Endothelial cell of umbilical vein (primary cell): ENCODE data around the gene MKKS. TPM values are rescaled to one million over a fixed set of nuclear protein-coding genes. Genes with fewer than 3 reads are reported as not detected.

Experiments
- BruUV-seq: library from RNA; stranded (reverse); fragments of 400-500 nt; replicated peaks from 2 replicates; lab custom pipeline; 2021; lab: Mats Ljungman, UMichigan
- CTCF ChIA-PET: fragments of 300-600, 350-600 bp; sonication (Branson Sonifier 250); formaldehyde crosslinking; loops from one replicate; lab custom pipeline; 2021; ENCODE audit warnings: antibody characterized with exemption, inconsistent platforms; lab: Charles Lee
- POLR2A ChIA-PET: fragments of 300-600, 350-600 bp; sonication (Branson Sonifier 250); formaldehyde crosslinking; loops from one replicate; lab custom pipeline; 2021; ENCODE audit warnings: antibody characterized with exemption, inconsistent platforms; lab: Charles Lee
- DNase-seq: peaks from one replicate; pipeline ENCODE4 v3.0.0-alpha.2; 2011; ENCODE audit warnings: low read depth, low spot score
- FAIRE-seq: peaks from 2 replicates; lab custom pipeline; 2011; peaks lifted over from hg19 to GRCh38; lab: Jason Lieb, UNC
- H2AFZ ChIP-seq: 2 replicates; pipeline ENCODE4 v1.6.0; 2012; ENCODE audit warnings: low read depth, low read length, control low read depth, inconsistent platforms
- H3K27ac ChIP-seq: 2 replicates; pipeline ENCODE4 v1.5.1; 2011; ENCODE audit warnings: low read depth, mild to moderate bottlenecking, control low read depth, low read length, moderate library complexity; ENCODE audit not compliant: insufficient read depth
- H3K27me3 ChIP-seq, 2 experiments: 2 replicates each; pipeline versions ENCODE4 v1.6.0 to v1.6.1; 2011; ENCODE audit warnings: low read length in 2 of 2, mixed read lengths in 1 of 2; ENCODE audit not compliant: control insufficient read depth in 2 of 2, insufficient read depth in 2 of 2
- H3K36me3 ChIP-seq, 2 experiments: 2 replicates in 1 of 2; 3 replicates in 1 of 2; pipeline ENCODE4 v1.5.1; 2011; ENCODE audit warnings: low read length in 2 of 2, mild to moderate bottlenecking in 1 of 2, moderate library complexity in 1 of 2; ENCODE audit not compliant: control insufficient read depth in 2 of 2, insufficient read depth in 2 of 2; ENCODE audit errors: extremely low read depth in 1 of 2
- H3K4me1 ChIP-seq: 3 replicates; pipeline ENCODE4 v1.5.1; 2011; ENCODE audit warnings: mild to moderate bottlenecking, low read length; ENCODE audit not compliant: control insufficient read depth, insufficient read depth; ENCODE audit errors: extremely low read depth
- H3K4me2 ChIP-seq: 2 replicates; pipeline ENCODE4 v1.6.1; 2011; ENCODE audit warnings: low read length, control low read depth, mixed read lengths; ENCODE audit not compliant: insufficient read depth
- H3K4me3 ChIP-seq, 3 experiments: fragments of 200-600 bp in 1 of 3; sonication (generic), shearing (Covaris generic) in 1 of 3; replicated peaks in 1 of 3; 2 replicates each; pipeline ENCODE4 v1.5.1; 2011 to 2016; ENCODE audit warnings: control low read depth in 3 of 3, low read length in 3 of 3, mild to moderate bottlenecking in 2 of 3, inconsistent platforms in 1 of 3, low read depth in 1 of 3, moderate library complexity in 1 of 3; ENCODE audit not compliant: insufficient read depth in 1 of 3
- H3K79me2 ChIP-seq: 2 replicates; pipeline ENCODE4 v1.6.0; 2012; ENCODE audit warnings: low read length, inconsistent platforms; ENCODE audit not compliant: control insufficient read depth, insufficient read depth
- H3K9ac ChIP-seq: replicated peaks from 2 replicates; pipeline ENCODE3; 2011; ENCODE audit warnings: low read length, control low read depth; ENCODE audit not compliant: insufficient read depth; ENCODE audit errors: extremely low read depth
- H3K9me1 ChIP-seq: replicated peaks from 3 replicates; pipeline ENCODE4 v1.6.0; 2011; ENCODE audit warnings: mild to moderate bottlenecking, low read length; ENCODE audit not compliant: control insufficient read depth, insufficient read depth; ENCODE audit errors: extremely low read depth
- H3K9me3 ChIP-seq: replicated peaks from 2 replicates; pipeline ENCODE4 v1.5.1; 2012; ENCODE audit warnings: low read length, inconsistent platforms; ENCODE audit not compliant: control insufficient read depth, insufficient read depth
- H4K20me1 ChIP-seq: replicated peaks from 2 replicates; pipeline ENCODE3; 2011; ENCODE audit warnings: mild to moderate bottlenecking, low read length; ENCODE audit not compliant: control insufficient read depth, insufficient read depth; ENCODE audit errors: extremely low read depth
- CTCF ChIP-seq, 2 donors: IDR thresholded peaks; 1 replicate in 1 of 2; 2 replicates in 1 of 2; pipeline ENCODE4 v1.5.1; 2011; ENCODE audit warnings: low read length in 2 of 2, mild to moderate bottlenecking in 2 of 2, moderate library complexity in 2 of 2, control low read depth in 1 of 2, inconsistent platforms in 1 of 2, low read depth in 1 of 2; ENCODE audit not compliant: insufficient read depth in 1 of 2; ENCODE audit errors: extremely low read depth in 1 of 2
- EZH2 ChIP-seq: IDR thresholded peaks from 2 replicates; pipeline ENCODE4 v1.6.1; 2012; ENCODE audit warnings: borderline replicate concordance, low read depth, mild to moderate bottlenecking, moderate library complexity, low read length, inconsistent platforms; ENCODE audit not compliant: severe bottlenecking
- FOS ChIP-seq: IDR thresholded peaks from 2 replicates; pipeline ENCODE4 v1.6.1; 2011; ENCODE audit warnings: mild to moderate bottlenecking, low read length, moderate library complexity, borderline replicate concordance; ENCODE audit not compliant: insufficient read depth
- GATA2 ChIP-seq: IDR thresholded peaks from 2 replicates; pipeline ENCODE4 v1.7.0; 2011; ENCODE audit warnings: low read depth, mild to moderate bottlenecking, moderate library complexity, mixed read lengths, low read length; ENCODE audit not compliant: insufficient read length, insufficient read depth
- JUN ChIP-seq: IDR thresholded peaks from 2 replicates; pipeline ENCODE4 v1.6.1; 2011; ENCODE audit warnings: borderline replicate concordance, low read depth; ENCODE audit not compliant: insufficient read length, insufficient read depth
- MAX ChIP-seq: IDR thresholded peaks from 2 replicates; pipeline ENCODE4 v1.6.1; 2011; ENCODE audit not compliant: insufficient read depth, insufficient read length
- POLR2A ChIP-seq: IDR thresholded peaks from 2 replicates; pipeline ENCODE4 v1.6.1; 2012; ENCODE audit warnings: low read depth, mild to moderate bottlenecking, control low read depth, low read length
- POLR2AphosphoS5 ChIP-seq: IDR thresholded peaks from 2 replicates; pipeline ENCODE4 v1.6.1; 2012; ENCODE audit warnings: low read depth, mild to moderate bottlenecking, control low read depth, low read length, moderate library complexity; ENCODE audit not compliant: insufficient read depth
- dilution Hi-C: fragments of 300-500 bp; cut with MboI; formaldehyde crosslinking; loops from one replicate; pipeline ENCODE4 v1.15.0; 2019; ENCODE audit warnings: low sequenced_read_pairs; ENCODE audit not compliant: extremely low pct_ligation_motif_present
- intact Hi-C: fragments of 100-400 bp; cut with micrococcal nuclease; formaldehyde crosslinking; loops from one replicate; pipeline ENCODE4 v1.10.0; 2022
- polyA plus RNA-seq, 4 experiments: library from polyadenylated mRNA; depleted of rRNA in 3 of 4; stranded (reverse) in 3 of 4; unstranded in 1 of 4; fragments of >200 nt; gene quantifications; 2 replicates each; pipeline versions ENCODE4 v1.2.1 to v1.2.3, GENCODE V29; 2011 to 2012; ENCODE audit warnings: missing spikeins in 1 of 4
- total RNA-seq: library from RNA; stranded (reverse); gene quantifications from 2 replicates; pipeline ENCODE4 v1.2.3, GENCODE V29; 2021

Gene MKKS
- total and polyA plus RNA-seq, 2 donors (not counting 3 experiments of a cell fraction or from before 2014, with no cell fraction given) = 7.9 to 10.5 TPM

- Histone ChIP-seq H3K27me3 (no peaks in the 10 kb centered on the region), H3K9me1 (no peaks in the 10 kb centered on the region), H3K4me3 (no peak overlapping the region), H3K36me3 (no peaks in the 10 kb centered on the region), H2AFZ (no peak overlapping the region), H3K9me3 (no peaks in the 10 kb centered on the region), H3K9ac (no peak overlapping the region), H3K4me1 (peaks cover 52% of the 10 kb centered on the region), H4K20me1 (no peaks in the 10 kb centered on the region), H3K4me2 (no peak overlapping the region), H3K27ac (peak overlapping the region; percentile 45), H3K79me2 (no peaks in the 10 kb centered on the region)
- CTCF ChIA-PET = interaction anchor here (0.7 to 2.5 kb wide), 8 partner anchors 10 to 739 kb away, joined by 3 to 16 read pairs (median 6); partner anchors contain the start of gene SNAP25
- TF ChIP-seq EZH2 (no peak), MAX (no peak), GATA2 (peak; percentile 55), CTCF (IDR thresholded peaks at IDR 0.05; ENCODE audit: extremely low read depth in 1 of 2, insufficient read depth in 1 of 2, low read depth in 1 of 2, low read length in 2 of 2) (no peak), FOS (no peak), POLR2A (no peak), POLR2AphosphoS5 (peak; percentile 17), JUN (no peak)
- no TSS peak for BruUV-seq
- intact Hi-C loops = loop anchor here (5.0 to 10.0 kb wide), 2 partner anchors 265 to 1188 kb away; no protein-coding TSS in a partner anchor
- POLR2A ChIA-PET = no interaction called here
- FAIRE-seq (no peak), DNase-seq (peak; percentile 91)
- dilution Hi-C loops = no loop called here
Observed at GRCh38 chr20:10357061-10357708, 76.8 kb downstream of the MKKS start.
